PFSK-1 (cell line): ENCODE data around the gene OPCML.

ENCODE experiments used
- FOXP2 ChIP-seq: optimal IDR thresholded peaks from 2 replicates; pipeline ENCODE3; 2011; ENCODE audit warnings: borderline replicate concordance, control low read depth, inconsistent platforms; ENCODE audit not compliant: insufficient read depth; ENCODE audit errors: extremely low read length, extremely low read depth
- POLR2AphosphoS5 ChIP-seq: IDR thresholded peaks from 2 replicates; pipeline ENCODE4 v1.6.1; 2012; ENCODE audit warnings: low read depth, mild to moderate bottlenecking, control low read depth, low read length, moderate library complexity
- REST ChIP-seq, 2 experiments: IDR thresholded peaks; 2 replicates each; pipeline versions ENCODE4 v1.6.1 to v1.8.0; 2011 to 2012; ENCODE audit warnings: low read depth in 2 of 2, low read length in 2 of 2, control low read depth in 1 of 2, inconsistent platforms in 1 of 2, mild to moderate bottlenecking in 1 of 2, moderate library complexity in 1 of 2; ENCODE audit not compliant: insufficient read depth in 1 of 2
- SIN3A ChIP-seq: IDR thresholded peaks from 2 replicates; pipeline ENCODE4 v1.6.1; 2012; ENCODE audit warnings: mild to moderate bottlenecking, low read length, moderate library complexity, borderline replicate concordance; ENCODE audit not compliant: insufficient read depth
- TAF1 ChIP-seq: IDR thresholded peaks from 2 replicates; pipeline ENCODE4 v1.6.1; 2012; ENCODE audit warnings: low read length, control low read depth, borderline replicate concordance; ENCODE audit not compliant: insufficient read depth

Gene OPCML

GRCh38 chr11:132777067-132777975 lies 755.0 kb downstream of the OPCML start:
- TF ChIP-seq REST (IDR thresholded peaks at IDR 0.05; ENCODE audit: insufficient read depth in 1 of 2, low read depth in 2 of 2, low read length in 2 of 2) (no peak), POLR2AphosphoS5 (no peak), FOXP2 (no peak), SIN3A (no peak), TAF1 (no peak)

GRCh38 chr11:132773751-132774150 lies 758.5 kb downstream of the OPCML start:
- TF ChIP-seq SIN3A (no peak), TAF1 (no peak), FOXP2 (no peak), REST (IDR thresholded peaks at IDR 0.05; ENCODE audit: insufficient read depth in 1 of 2, low read depth in 2 of 2, low read length in 2 of 2) (no peak), POLR2AphosphoS5 (no peak)

GRCh38 chr11:132772703-132773545 lies 759.4 kb downstream of the OPCML start:
- TF ChIP-seq FOXP2 (no peak), SIN3A (no peak), POLR2AphosphoS5 (no peak), TAF1 (no peak), REST (IDR thresholded peaks at IDR 0.05; ENCODE audit: insufficient read depth in 1 of 2, low read depth in 2 of 2, low read length in 2 of 2) (no peak)

- TF ChIP-seq POLR2AphosphoS5: no peak
- no peak for TF ChIP-seq SIN3A
- TF ChIP-seq FOXP2: no peak
- TF ChIP-seq TAF1: no peak
- no peak for TF ChIP-seq REST (IDR thresholded peaks at IDR 0.05; ENCODE audit: insufficient read depth in 1 of 2, low read depth in 2 of 2, low read length in 2 of 2)
Observed at GRCh38 chr11:132771746-132772145, 760.6 kb downstream of the OPCML start.
